HL-60 (cell line): ENCODE measurements around the gene PPM1H.

Source experiments
- DNase-seq, 2 experiments: peaks; one replicate each; pipeline ENCODE4 v3.0.0-alpha.2; 2010 to 2020; ENCODE audit warnings: low read depth in 1 of 2, low spot score in 1 of 2
- H3K27ac ChIP-seq: fragments of 250-450 bp; sonication (Bioruptor Pico); replicated peaks from 2 replicates; pipeline ENCODE4 v1.5.1; 2020; ENCODE audit warnings: mild to moderate bottlenecking, moderate library complexity
- H3K27me3 ChIP-seq: fragments of 250-450 bp; sonication (Bioruptor Pico); 2 replicates; pipeline ENCODE4 v1.5.1; 2021; ENCODE audit warnings: mild to moderate bottlenecking, moderate library complexity; ENCODE audit not compliant: insufficient read depth, poor library complexity, severe bottlenecking
- H3K4me3 ChIP-seq: replicated peaks from 2 replicates; pipeline ENCODE4 v1.5.1; 2011; ENCODE audit warnings: mild to moderate bottlenecking, control low read depth, low read length; ENCODE audit not compliant: insufficient read depth
- CTCF ChIP-seq: IDR thresholded peaks from one replicate; pipeline ENCODE4 v1.5.1; 2011; ENCODE audit warnings: low read length, control low read depth, inconsistent platforms; ENCODE audit not compliant: insufficient read depth
- GABPA ChIP-seq: IDR thresholded peaks from 2 replicates; pipeline ENCODE4 v1.6.1; 2012; ENCODE audit warnings: low read depth
- POLR2AphosphoS5 ChIP-seq: IDR thresholded peaks from 2 replicates; pipeline ENCODE4 v1.6.1; 2012; ENCODE audit warnings: low read depth
- REST ChIP-seq: IDR thresholded peaks from 2 replicates; pipeline ENCODE4 v1.6.1; 2012; ENCODE audit warnings: low read depth; ENCODE audit not compliant: insufficient replicate concordance
- SPI1 ChIP-seq: IDR thresholded peaks from 2 replicates; pipeline ENCODE4 v1.6.1; 2012; ENCODE audit warnings: low read depth, mild to moderate bottlenecking, borderline replicate concordance

The PPM1H gene

DNA sequence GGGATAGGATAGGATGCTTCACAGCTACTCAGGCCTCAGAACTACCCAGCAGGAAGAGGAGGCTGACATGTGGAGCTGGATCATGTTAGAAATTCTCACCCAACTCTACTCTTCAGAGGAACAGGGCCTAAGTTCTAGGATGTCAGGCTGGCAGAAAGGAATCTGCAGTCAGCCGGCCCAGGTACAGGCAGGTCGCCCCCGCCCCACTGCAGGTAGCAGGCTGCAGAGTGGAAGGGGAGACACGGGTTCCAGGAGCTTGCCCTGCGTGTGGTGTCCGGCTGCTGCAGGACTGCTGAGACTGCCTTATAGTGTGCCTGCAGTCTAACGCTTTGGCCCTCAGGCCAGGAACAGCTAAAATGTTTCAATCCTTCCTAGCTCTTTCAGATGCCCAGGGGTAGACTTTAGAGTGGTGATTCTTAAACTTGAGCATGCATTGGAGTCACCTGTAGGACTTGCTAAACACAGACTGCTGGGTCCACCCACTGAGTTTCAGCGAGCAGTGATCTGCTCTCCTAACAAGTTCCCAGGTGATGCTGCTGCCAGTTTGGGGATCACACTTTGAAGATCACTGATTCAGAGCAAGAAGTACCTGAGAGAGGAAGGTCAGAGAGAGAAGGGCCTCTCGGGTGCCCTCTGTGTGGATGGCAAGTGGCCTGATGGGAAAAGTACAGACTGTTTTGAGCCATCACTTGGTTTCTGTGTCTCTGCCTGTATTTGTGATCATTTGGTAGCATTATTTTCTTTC is 153.6 kb downstream of the PPM1H start:
- TF ChIP-seq GABPA = no peak
- TF ChIP-seq REST = no peak
- no peak for TF ChIP-seq POLR2AphosphoS5
- no peak for TF ChIP-seq SPI1
- TF ChIP-seq CTCF = no peak
- H3K27ac ChIP-seq = no peak overlapping the region
- H3K27me3 ChIP-seq = no peaks in the 10 kb centered on the region
- no peak for DNase-seq
- no peak overlapping the region for H3K4me3 ChIP-seq

- Histone ChIP-seq H3K4me3 (no peak overlapping the region), H3K27me3 (no peaks in the 10 kb centered on the region), H3K27ac (no peak overlapping the region)
- no peak for DNase-seq
- TF ChIP-seq CTCF = no peak
Measured at GRCh38 chr12:62779488-62779887, 155.5 kb downstream of the PPM1H start.

- no peaks in the 10 kb centered on the region for H3K27me3 ChIP-seq
- no peak overlapping the region for H3K27ac ChIP-seq
- TF ChIP-seq POLR2AphosphoS5 (no peak), GABPA (no peak), REST (no peak), SPI1 (no peak), CTCF (no peak)
- DNase-seq = no peak
- H3K4me3 ChIP-seq = no peak overlapping the region
Measured at GRCh38 chr12:62778187-62778586, 156.8 kb downstream of the PPM1H start.

DNA sequence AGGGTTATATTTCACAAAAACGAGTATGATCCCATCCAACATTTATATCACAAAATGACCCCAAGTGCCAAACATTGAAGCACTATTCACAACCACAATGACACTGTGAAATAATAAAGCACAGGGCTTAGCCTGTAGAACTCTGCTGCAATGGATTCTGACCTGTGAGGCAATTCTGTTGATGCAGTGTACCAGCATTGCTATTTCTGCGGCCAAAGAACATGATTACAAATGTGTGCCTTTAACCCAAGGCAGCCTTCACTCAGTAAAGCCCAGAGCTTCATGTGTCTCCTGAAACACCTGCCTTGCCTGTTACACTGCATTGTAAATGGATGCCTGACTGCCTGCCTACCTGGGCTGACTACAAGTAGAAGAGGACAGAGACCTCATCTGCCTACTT is 158.0 kb downstream of the PPM1H start:
- TF ChIP-seq GABPA (no peak), REST (no peak), CTCF (no peak)
- Histone ChIP-seq H3K27ac (no peak overlapping the region), H3K27me3 (no peaks in the 10 kb centered on the region), H3K4me3 (no peak overlapping the region)
- no peak for DNase-seq
